ENCODE data around the gene ITGB6.

Gene ITGB6

DNA sequence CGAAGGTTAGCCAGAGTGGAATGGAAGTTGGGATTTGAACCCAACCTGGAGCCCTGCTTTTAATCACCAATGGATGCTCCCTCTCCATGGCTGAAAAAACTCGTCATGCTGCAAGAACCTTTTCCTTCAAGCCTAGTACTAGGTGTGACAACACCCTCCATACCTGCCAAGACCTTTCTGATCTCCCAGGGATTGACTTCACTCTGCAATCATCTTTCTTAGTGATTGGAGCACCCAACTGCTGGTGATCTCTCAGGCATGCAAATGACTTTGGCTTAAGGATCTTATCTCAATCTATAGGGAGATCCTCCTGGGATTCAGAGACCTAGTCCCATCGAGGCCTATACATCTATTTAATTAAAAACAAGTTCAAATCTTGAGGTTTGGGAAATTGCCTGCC is 23.5 kb upstream of the ITGB6 start:
- Histone ChIP-seq H3K27ac (replicated peaks) (no peak overlapping the region), H3K4me3 (replicated peaks; ENCODE audit: insufficient read depth, low read length) (no peak overlapping the region), H3K27me3 (ENCODE audit: insufficient read depth, poor library complexity, severe bottlenecking) (peaks cover 1% of the 10 kb centered on the region)
- TF ChIP-seq, protein P1, sequence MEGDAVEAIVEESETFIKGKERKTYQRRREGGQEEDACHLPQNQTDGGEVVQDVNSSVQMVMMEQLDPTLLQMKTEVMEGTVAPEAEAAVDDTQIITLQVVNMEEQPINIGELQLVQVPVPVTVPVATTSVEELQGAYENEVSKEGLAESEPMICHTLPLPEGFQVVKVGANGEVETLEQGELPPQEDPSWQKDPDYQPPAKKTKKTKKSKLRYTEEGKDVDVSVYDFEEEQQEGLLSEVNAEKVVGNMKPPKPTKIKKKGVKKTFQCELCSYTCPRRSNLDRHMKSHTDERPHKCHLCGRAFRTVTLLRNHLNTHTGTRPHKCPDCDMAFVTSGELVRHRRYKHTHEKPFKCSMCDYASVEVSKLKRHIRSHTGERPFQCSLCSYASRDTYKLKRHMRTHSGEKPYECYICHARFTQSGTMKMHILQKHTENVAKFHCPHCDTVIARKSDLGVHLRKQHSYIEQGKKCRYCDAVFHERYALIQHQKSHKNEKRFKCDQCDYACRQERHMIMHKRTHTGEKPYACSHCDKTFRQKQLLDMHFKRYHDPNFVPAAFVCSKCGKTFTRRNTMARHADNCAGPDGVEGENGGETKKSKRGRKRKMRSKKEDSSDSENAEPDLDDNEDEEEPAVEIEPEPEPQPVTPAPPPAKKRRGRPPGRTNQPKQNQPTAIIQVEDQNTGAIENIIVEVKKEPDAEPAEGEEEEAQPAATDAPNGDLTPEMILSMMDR (IDR thresholded peaks at IDR 0.05; ENCODE audit: insufficient read depth, low read length): no peak
- DNase-seq (ENCODE audit: low read depth in 1 of 2, low spot score in 1 of 2): no peak

GRCh38 chr2:160222546-160223283 is 22.6 kb upstream of the ITGB6 start:
- no peak for TF ChIP-seq POLR2AphosphoS5 (IDR thresholded peaks at IDR 0.05; ENCODE audit: low read depth)
- TF ChIP-seq, protein P2, sequence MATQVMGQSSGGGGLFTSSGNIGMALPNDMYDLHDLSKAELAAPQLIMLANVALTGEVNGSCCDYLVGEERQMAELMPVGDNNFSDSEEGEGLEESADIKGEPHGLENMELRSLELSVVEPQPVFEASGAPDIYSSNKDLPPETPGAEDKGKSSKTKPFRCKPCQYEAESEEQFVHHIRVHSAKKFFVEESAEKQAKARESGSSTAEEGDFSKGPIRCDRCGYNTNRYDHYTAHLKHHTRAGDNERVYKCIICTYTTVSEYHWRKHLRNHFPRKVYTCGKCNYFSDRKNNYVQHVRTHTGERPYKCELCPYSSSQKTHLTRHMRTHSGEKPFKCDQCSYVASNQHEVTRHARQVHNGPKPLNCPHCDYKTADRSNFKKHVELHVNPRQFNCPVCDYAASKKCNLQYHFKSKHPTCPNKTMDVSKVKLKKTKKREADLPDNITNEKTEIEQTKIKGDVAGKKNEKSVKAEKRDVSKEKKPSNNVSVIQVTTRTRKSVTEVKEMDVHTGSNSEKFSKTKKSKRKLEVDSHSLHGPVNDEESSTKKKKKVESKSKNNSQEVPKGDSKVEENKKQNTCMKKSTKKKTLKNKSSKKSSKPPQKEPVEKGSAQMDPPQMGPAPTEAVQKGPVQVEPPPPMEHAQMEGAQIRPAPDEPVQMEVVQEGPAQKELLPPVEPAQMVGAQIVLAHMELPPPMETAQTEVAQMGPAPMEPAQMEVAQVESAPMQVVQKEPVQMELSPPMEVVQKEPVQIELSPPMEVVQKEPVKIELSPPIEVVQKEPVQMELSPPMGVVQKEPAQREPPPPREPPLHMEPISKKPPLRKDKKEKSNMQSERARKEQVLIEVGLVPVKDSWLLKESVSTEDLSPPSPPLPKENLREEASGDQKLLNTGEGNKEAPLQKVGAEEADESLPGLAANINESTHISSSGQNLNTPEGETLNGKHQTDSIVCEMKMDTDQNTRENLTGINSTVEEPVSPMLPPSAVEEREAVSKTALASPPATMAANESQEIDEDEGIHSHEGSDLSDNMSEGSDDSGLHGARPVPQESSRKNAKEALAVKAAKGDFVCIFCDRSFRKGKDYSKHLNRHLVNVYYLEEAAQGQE (IDR thresholded peaks at IDR 0.05; ENCODE audit: insufficient replicate concordance, low read depth): no peak
- TF ChIP-seq, protein P1 (IDR thresholded peaks at IDR 0.05; ENCODE audit: insufficient read depth, low read length): no peak
- no peak for TF ChIP-seq GABPA (IDR thresholded peaks at IDR 0.05; ENCODE audit: low read depth)
- TF ChIP-seq SPI1 (IDR thresholded peaks at IDR 0.05; ENCODE audit: borderline replicate concordance, low read depth): no peak
- Histone ChIP-seq H3K27me3 (ENCODE audit: insufficient read depth, poor library complexity, severe bottlenecking) (no peaks in the 10 kb centered on the region), H3K27ac (replicated peaks) (no peak overlapping the region), H3K4me3 (replicated peaks; ENCODE audit: insufficient read depth, low read length) (no peak overlapping the region)
- DNase-seq (ENCODE audit: low read depth in 1 of 2, low spot score in 1 of 2): no peak

- no peak overlapping the region for H3K4me3 ChIP-seq (replicated peaks; ENCODE audit: insufficient read depth, low read length)
- no peak overlapping the region for H3K27ac ChIP-seq (replicated peaks)
- TF ChIP-seq POLR2AphosphoS5 (IDR thresholded peaks at IDR 0.05; ENCODE audit: low read depth) (no peak), SPI1 (IDR thresholded peaks at IDR 0.05; ENCODE audit: borderline replicate concordance, low read depth) (no peak), GABPA (IDR thresholded peaks at IDR 0.05; ENCODE audit: low read depth) (no peak)
- TF ChIP-seq, protein P2 (IDR thresholded peaks at IDR 0.05; ENCODE audit: insufficient replicate concordance, low read depth): no peak
- TF ChIP-seq, protein P1 (IDR thresholded peaks at IDR 0.05; ENCODE audit: insufficient read depth, low read length): no peak
- no peak for DNase-seq (ENCODE audit: low read depth in 1 of 2, low spot score in 1 of 2)
- H3K27me3 ChIP-seq (ENCODE audit: insufficient read depth, poor library complexity, severe bottlenecking): no peaks in the 10 kb centered on the region
These were observed 21.6 kb upstream of the ITGB6 start for GRCh38 chr2:160221391-160222276.
